ENCODE data around the gene NEDD4L. TPM values are rescaled to one million over a fixed set of nuclear protein-coding genes. Genes with fewer than 3 reads are reported as not detected.

NEDD4L gene
- total and polyA plus RNA-seq, 2 donors (not counting 1 experiment from before 2014, with no cell fraction given), result 10.3 to 25.7 TPM

GRCh38 chr18:58226429-58226828, 182.4 kb downstream of the NEDD4L start:
- ATAC-seq (ENCODE audit: low read depth) (no peak), DNase-seq (no peak)
- Mint-ChIP-seq H3K27ac (peak overlapping the region; percentile 34), H3K4me1 (peaks cover 53% of the 10 kb centered on the region), H3K27me3 (no peaks in the 10 kb centered on the region), H3K9me3 (ENCODE audit: insufficient read depth) (no peaks in the 10 kb centered on the region), H3K4me3 (peak overlapping the region; percentile 8)
- ChIA-PET POLR2A (no interaction called here), CTCF (no interaction called here)
- H3K27me3 ChIP-seq (replicated peaks in 1 of 4; ENCODE audit: control extremely low read depth in 1 of 4, control insufficient read depth in 3 of 4, insufficient read depth in 4 of 4, low read length in 3 of 4), result no peaks in the 10 kb centered on the region
- no peaks in the 10 kb centered on the region for H4K20me1 ChIP-seq (ENCODE audit: control insufficient read depth, insufficient read depth, low read length, poor library complexity, severe bottlenecking)
- H3K36me3 ChIP-seq (replicated peaks in 1 of 2; ENCODE audit: control extremely low read depth in 1 of 2, control insufficient read depth in 1 of 2, extremely low read depth in 1 of 2, insufficient read depth in 2 of 2, low read length in 1 of 2), result no peaks in the 10 kb centered on the region
- no peak overlapping the region for H3K4me3 ChIP-seq (ENCODE audit: control extremely low read depth in 1 of 5, extremely low read depth in 1 of 5, insufficient read depth in 1 of 5, low read depth in 2 of 5, low read length in 4 of 5)
- intact Hi-C loops (cut with micrococcal nuclease), result no loop called here
- no CpG with 5 or more reads among the region's 3 CpGs for WGBS (ENCODE audit: insufficient coverage)
- H3K4me2 ChIP-seq (replicated peaks; ENCODE audit: low read depth, low read length, poor library complexity, severe bottlenecking), result no peak overlapping the region
- no peak overlapping the region for H3K9ac ChIP-seq (ENCODE audit: low read length)
- no peak overlapping the region for H2AFZ ChIP-seq (ENCODE audit: insufficient read depth, low read depth, low read length, poor library complexity, severe bottlenecking)
- no peaks in the 10 kb centered on the region for H3K9me3 ChIP-seq (ENCODE audit: control extremely low read depth in 1 of 3, control insufficient read depth in 2 of 3, insufficient read depth in 1 of 3, low read length in 2 of 3)
- peaks cover 12 to 13% of the 10 kb centered on the region in 2 donors for H3K4me1 ChIP-seq (ENCODE audit: control insufficient read depth in 2 of 2, insufficient read depth in 2 of 2, low read length in 2 of 2)
- no peaks in the 10 kb centered on the region for H3K79me2 ChIP-seq (ENCODE audit: control insufficient read depth, insufficient read depth, low read length)
- H3K27ac ChIP-seq (ENCODE audit: low read length in 2 of 2), result no peak overlapping the region
- TF ChIP-seq CTCF (IDR thresholded peaks at IDR 0.05), result no peak
- no peak for TF ChIP-seq EZH2 (IDR thresholded peaks at IDR 0.05; ENCODE audit: borderline replicate concordance, insufficient read depth, low read depth, low read length, poor library complexity, severe bottlenecking)

GRCh38 chr18:58227361-58227930, 183.4 kb downstream of the NEDD4L start:
- H3K27me3 ChIP-seq (replicated peaks in 1 of 4; ENCODE audit: control extremely low read depth in 1 of 4, control insufficient read depth in 3 of 4, insufficient read depth in 4 of 4, low read length in 3 of 4), result no peaks in the 10 kb centered on the region
- no peak for DNase-seq
- H3K4me1 ChIP-seq (ENCODE audit: control insufficient read depth in 2 of 2, insufficient read depth in 2 of 2, low read length in 2 of 2), result peaks cover 12 to 13% of the 10 kb centered on the region in 2 donors
- no peaks in the 10 kb centered on the region for H3K79me2 ChIP-seq (ENCODE audit: control insufficient read depth, insufficient read depth, low read length)
- Mint-ChIP-seq H3K27me3 (no peaks in the 10 kb centered on the region), H3K9me3 (ENCODE audit: insufficient read depth) (no peaks in the 10 kb centered on the region), H3K27ac (no peak overlapping the region), H3K4me3 (no peak overlapping the region), H3K4me1 (peaks cover 54% of the 10 kb centered on the region)
- TF ChIP-seq EZH2 (IDR thresholded peaks at IDR 0.05; ENCODE audit: borderline replicate concordance, insufficient read depth, low read depth, low read length, poor library complexity, severe bottlenecking), result no peak
- TF ChIP-seq CTCF (IDR thresholded peaks at IDR 0.05), result no peak
- no peak for ATAC-seq (ENCODE audit: low read depth)
- H3K9me3 ChIP-seq (ENCODE audit: control extremely low read depth in 1 of 3, control insufficient read depth in 2 of 3, insufficient read depth in 1 of 3, low read length in 2 of 3), result peaks cover 0 to 2% (median 0%) of the 10 kb centered on the region in 3 donors
- no peaks in the 10 kb centered on the region for H3K36me3 ChIP-seq (replicated peaks in 1 of 2; ENCODE audit: control extremely low read depth in 1 of 2, control insufficient read depth in 1 of 2, extremely low read depth in 1 of 2, insufficient read depth in 2 of 2, low read length in 1 of 2)
- no peak overlapping the region for H3K9ac ChIP-seq (ENCODE audit: low read length)
- no peak overlapping the region for H3K4me2 ChIP-seq (replicated peaks; ENCODE audit: low read depth, low read length, poor library complexity, severe bottlenecking)
- intact Hi-C loops (cut with micrococcal nuclease), result no loop called here
- 88% methylated on average over 7 of the region's 9 CpGs for WGBS (ENCODE audit: insufficient coverage)
- H2AFZ ChIP-seq (ENCODE audit: insufficient read depth, low read depth, low read length, poor library complexity, severe bottlenecking), result no peak overlapping the region
- no peak overlapping the region for H3K27ac ChIP-seq (ENCODE audit: low read length in 2 of 2)
- no peak overlapping the region for H3K4me3 ChIP-seq (ENCODE audit: control extremely low read depth in 1 of 5, extremely low read depth in 1 of 5, insufficient read depth in 1 of 5, low read depth in 2 of 5, low read length in 4 of 5)
- ChIA-PET CTCF (no interaction called here), POLR2A (no interaction called here)
- no peaks in the 10 kb centered on the region for H4K20me1 ChIP-seq (ENCODE audit: control insufficient read depth, insufficient read depth, low read length, poor library complexity, severe bottlenecking)

All from B cell (primary cell).